NT2/D1 (cell line): ENCODE data around the gene EIF1B.

ENCODE experiments used
- DNase-seq: peaks from one replicate; pipeline ENCODE4 v3.0.0-alpha.2; 2011; ENCODE audit warnings: low read depth, low spot score
- H3K27me3 ChIP-seq: 2 replicates; pipeline ENCODE4 v1.6.0; 2011; ENCODE audit warnings: mild to moderate bottlenecking; ENCODE audit not compliant: insufficient read length, insufficient read depth
- H3K36me3 ChIP-seq: 2 replicates; pipeline ENCODE4 v1.6.1; 2011; ENCODE audit warnings: mild to moderate bottlenecking, low read length, mixed read lengths; ENCODE audit not compliant: insufficient read depth, insufficient read length
- H3K4me1 ChIP-seq: 2 replicates; pipeline ENCODE4 v1.5.1; 2011; ENCODE audit not compliant: insufficient read depth, insufficient read length
- H3K4me3 ChIP-seq: 2 replicates; pipeline ENCODE4 v1.5.1; 2011; ENCODE audit warnings: low read depth; ENCODE audit not compliant: insufficient read length
- H3K9ac ChIP-seq: 2 replicates; pipeline ENCODE4 v1.6.0; 2011; ENCODE audit warnings: low read depth; ENCODE audit not compliant: insufficient read length
- H3K9me3 ChIP-seq: 2 replicates; pipeline ENCODE4 v1.5.1; 2011; ENCODE audit warnings: mild to moderate bottlenecking, low read length; ENCODE audit not compliant: insufficient read depth
- SUZ12 ChIP-seq: IDR thresholded peaks from 2 replicates; pipeline ENCODE4 v1.6.1; 2011; ENCODE audit not compliant: insufficient read length, insufficient read depth; ENCODE audit errors: extremely low read depth
- YY1 ChIP-seq: IDR thresholded peaks from 2 replicates; pipeline ENCODE4 v1.6.1; 2011; ENCODE audit not compliant: insufficient read length, insufficient read depth
- ZNF274 ChIP-seq: IDR thresholded peaks from 2 replicates; pipeline ENCODE4 v1.6.1; 2011; ENCODE audit warnings: mild to moderate bottlenecking, low read depth, low read length

The EIF1B gene

DNA sequence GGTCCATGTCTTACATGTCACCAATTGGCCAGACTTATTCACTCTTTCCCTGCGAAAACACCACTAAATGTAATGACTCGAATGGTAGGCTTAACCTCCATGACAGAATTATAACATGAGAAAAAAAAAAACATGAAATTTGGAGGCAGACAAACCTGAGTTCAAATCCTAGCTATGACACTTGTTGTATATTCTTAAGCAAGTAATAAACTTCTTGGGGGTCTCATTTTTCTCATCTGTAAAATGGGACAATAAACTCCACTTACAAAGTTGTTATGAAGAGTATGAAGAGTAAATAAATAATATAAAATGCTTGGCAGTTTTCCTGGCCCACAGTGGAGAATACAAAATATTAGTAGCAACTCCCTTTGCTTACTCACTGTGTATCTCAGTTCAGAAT lies 11.4 kb upstream of the EIF1B start:
- Histone ChIP-seq H3K4me3 (no peak overlapping the region), H3K27me3 (no peaks in the 10 kb centered on the region), H3K9ac (no peak overlapping the region), H3K36me3 (no peaks in the 10 kb centered on the region), H3K9me3 (no peaks in the 10 kb centered on the region), H3K4me1 (no peaks in the 10 kb centered on the region)
- TF ChIP-seq YY1 (no peak), ZNF274 (no peak), SUZ12 (no peak)
- DNase-seq: no peak

DNA sequence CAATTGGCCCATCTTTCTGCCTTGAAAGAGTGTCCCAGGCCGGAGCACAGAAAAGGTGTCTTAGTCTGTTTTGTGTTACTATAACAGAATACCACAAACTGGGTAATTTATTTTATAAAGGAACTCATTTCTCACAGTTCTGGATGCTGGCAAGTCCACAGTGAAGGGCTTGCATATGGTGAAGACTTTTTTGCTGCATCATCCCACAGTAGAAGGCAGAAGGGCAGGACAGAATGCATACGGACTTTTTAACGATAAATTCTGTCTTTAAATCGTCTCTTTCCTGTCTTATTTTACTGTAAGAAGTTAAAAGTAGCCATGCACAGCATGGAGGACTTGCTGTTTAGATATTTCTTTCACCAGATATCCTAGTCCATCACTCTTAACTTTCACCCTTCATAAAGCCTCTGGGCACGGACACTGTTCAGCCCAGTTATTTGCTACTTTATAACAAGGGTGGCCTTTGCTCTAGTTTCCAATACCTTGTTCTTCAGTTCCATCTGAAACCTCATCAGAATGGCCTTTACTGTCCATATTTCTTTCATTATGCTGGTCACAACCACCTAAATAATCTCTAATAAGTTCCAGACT lies 10.3 kb upstream of the EIF1B start:
- DNase-seq: no peak
- Histone ChIP-seq H3K4me3 (no peak overlapping the region), H3K9me3 (no peaks in the 10 kb centered on the region), H3K9ac (no peak overlapping the region), H3K4me1 (no peaks in the 10 kb centered on the region), H3K36me3 (no peaks in the 10 kb centered on the region), H3K27me3 (no peaks in the 10 kb centered on the region)
- TF ChIP-seq SUZ12: no peak
- no peak for TF ChIP-seq YY1
- TF ChIP-seq ZNF274: no peak

DNA sequence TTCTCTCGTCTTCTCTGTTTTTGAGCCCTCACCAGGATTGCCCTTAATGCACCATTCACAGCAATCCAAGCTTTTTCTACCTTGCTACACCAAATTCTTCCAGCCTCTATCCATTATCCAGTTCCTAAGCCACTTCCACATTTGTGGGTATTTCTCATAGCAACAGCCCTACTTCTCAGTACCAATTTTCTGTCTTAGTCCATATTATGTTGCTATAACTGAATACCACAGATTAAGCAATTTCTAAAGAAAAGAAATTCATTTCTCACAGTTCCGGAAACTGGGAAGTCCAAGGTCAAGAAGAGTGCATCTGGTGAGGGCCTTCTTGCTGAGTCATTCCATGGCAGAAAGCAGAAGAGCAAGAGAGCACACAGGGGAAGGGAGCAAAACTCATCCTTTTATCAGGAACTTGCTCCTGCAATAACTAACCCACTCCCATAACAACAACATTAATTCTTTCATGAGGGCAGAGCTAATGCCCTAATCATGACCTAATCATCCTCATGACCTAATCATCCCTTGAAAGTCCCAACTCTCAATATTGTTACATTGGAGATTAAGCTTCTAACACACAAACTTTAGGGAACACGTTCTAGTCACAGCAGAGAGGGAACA lies 9.7 kb upstream of the EIF1B start:
- H3K4me1 ChIP-seq: no peaks in the 10 kb centered on the region
- H3K27me3 ChIP-seq: no peaks in the 10 kb centered on the region
- TF ChIP-seq ZNF274: no peak
- no peak for TF ChIP-seq YY1
- no peak for TF ChIP-seq SUZ12
- DNase-seq: no peak
- H3K4me3 ChIP-seq: no peak overlapping the region
- no peak overlapping the region for H3K9ac ChIP-seq
- no peaks in the 10 kb centered on the region for H3K36me3 ChIP-seq
- H3K9me3 ChIP-seq: no peaks in the 10 kb centered on the region

DNA sequence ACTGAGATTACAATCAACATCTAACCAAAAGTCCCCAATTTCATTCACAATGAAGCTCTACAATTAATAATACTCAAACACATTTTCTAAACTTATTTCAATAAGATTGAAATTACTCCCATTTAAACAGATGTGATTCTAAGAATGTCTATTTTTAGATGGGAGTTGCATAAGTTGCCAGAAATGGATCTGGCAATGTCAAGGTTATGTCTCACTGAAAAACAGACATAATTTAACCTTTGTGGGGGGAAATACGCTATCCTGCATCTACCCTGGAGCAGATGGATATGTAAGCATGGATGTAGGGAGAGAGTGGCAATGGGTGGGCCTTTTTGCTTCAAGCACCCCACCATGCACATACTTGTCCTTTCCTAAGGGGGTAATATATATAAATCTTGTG lies 6.7 kb upstream of the EIF1B start:
- no peak overlapping the region for H3K9ac ChIP-seq
- no peak overlapping the region for H3K4me3 ChIP-seq
- no peaks in the 10 kb centered on the region for H3K9me3 ChIP-seq

DNA sequence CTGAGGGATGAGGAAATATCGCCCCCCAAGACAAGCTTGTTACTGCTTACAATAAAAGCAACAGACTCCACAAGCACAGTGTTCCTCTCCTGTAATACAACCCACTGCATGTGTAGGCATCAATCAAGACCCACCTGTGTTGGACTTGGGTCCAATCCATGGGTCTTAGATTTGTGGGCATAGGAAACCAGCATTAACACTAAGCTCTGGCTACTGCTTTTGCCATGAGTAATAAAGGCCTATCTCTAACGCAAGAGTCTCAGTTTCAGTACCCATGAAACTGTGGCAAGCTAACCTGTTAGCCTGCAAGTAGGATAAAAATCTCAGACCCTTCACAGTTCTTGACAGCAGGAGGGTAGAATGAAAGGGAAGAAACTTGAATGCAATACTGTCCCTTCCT lies 5.2 kb upstream of the EIF1B start:
- H3K9ac ChIP-seq: no peak overlapping the region
- H3K27me3 ChIP-seq: no peaks in the 10 kb centered on the region
- TF ChIP-seq YY1 (no peak), ZNF274 (no peak), SUZ12 (no peak)
- H3K36me3 ChIP-seq: no peaks in the 10 kb centered on the region
- DNase-seq: no peak
- no peaks in the 10 kb centered on the region for H3K4me1 ChIP-seq
- no peaks in the 10 kb centered on the region for H3K9me3 ChIP-seq
- H3K4me3 ChIP-seq: no peak overlapping the region

More for the DNA sequence above, 6.7 kb upstream of the EIF1B start:
- DNase-seq: no peak
- TF ChIP-seq YY1: no peak
- TF ChIP-seq ZNF274: no peak
- no peak for TF ChIP-seq SUZ12
- Histone ChIP-seq H3K27me3 (no peaks in the 10 kb centered on the region), H3K4me1 (no peaks in the 10 kb centered on the region), H3K36me3 (no peaks in the 10 kb centered on the region)

- DNase-seq: no peak
- Histone ChIP-seq H3K36me3 (peaks cover 7% of the 10 kb centered on the region), H3K4me1 (no peaks in the 10 kb centered on the region), H3K9ac (no peak overlapping the region), H3K4me3 (no peak overlapping the region), H3K27me3 (no peaks in the 10 kb centered on the region), H3K9me3 (no peaks in the 10 kb centered on the region)
- TF ChIP-seq ZNF274: no peak
- TF ChIP-seq SUZ12: no peak
- no peak for TF ChIP-seq YY1
These were observed 3.2 kb upstream of the EIF1B start for GRCh38 chr3:40306336-40306735.

- no peaks in the 10 kb centered on the region for H3K4me1 ChIP-seq
- DNase-seq: no peak
- no peaks in the 10 kb centered on the region for H3K27me3 ChIP-seq
- peaks cover 16% of the 10 kb centered on the region for H3K36me3 ChIP-seq
- H3K4me3 ChIP-seq: no peak overlapping the region
- no peak for TF ChIP-seq ZNF274
- no peak for TF ChIP-seq YY1
- no peak for TF ChIP-seq SUZ12
- H3K9ac ChIP-seq: no peak overlapping the region
- no peaks in the 10 kb centered on the region for H3K9me3 ChIP-seq
These were observed 2.3 kb upstream of the EIF1B start for GRCh38 chr3:40307176-40307575.
